D721Med (cell line): ENCODE data around the gene ALLC.

Experiments
- DNase-seq: peaks from one replicate; pipeline ENCODE4 v3.0.0; 2011; ENCODE audit warnings: low spot score; ENCODE audit not compliant: insufficient read length
- FAIRE-seq: peaks from 2 replicates; lab custom pipeline; 2011; peaks lifted over from hg19 to GRCh38; lab: Jason Lieb, UNC
- CTCF ChIP-seq: IDR thresholded peaks from 2 replicates; pipeline ENCODE4 v1.5.1; 2012; ENCODE audit warnings: mild to moderate bottlenecking, control low read depth; ENCODE audit not compliant: insufficient read depth; ENCODE audit errors: missing control alignments

The ALLC gene

DNA sequence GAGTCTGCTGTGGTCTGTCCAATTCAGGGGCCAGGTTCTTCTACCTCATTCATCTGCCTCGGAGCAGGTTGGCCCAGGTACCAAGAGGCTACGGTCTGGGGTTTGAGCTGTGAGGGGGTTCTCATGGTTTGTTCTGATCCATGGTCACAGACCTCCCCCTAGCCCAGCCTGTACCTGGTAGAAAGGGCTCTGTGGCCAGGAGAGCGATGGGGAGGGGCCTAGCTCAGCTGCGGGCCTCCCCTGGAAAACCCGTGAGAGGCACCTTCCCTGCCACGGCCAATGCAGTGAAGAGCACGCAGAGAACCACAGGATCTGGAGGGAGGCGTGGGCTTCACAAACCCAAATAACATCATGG lies 19.6 kb upstream of the ALLC start:
- DNase-seq (no peak), FAIRE-seq (no peak)
- TF ChIP-seq CTCF = no peak

DNA sequence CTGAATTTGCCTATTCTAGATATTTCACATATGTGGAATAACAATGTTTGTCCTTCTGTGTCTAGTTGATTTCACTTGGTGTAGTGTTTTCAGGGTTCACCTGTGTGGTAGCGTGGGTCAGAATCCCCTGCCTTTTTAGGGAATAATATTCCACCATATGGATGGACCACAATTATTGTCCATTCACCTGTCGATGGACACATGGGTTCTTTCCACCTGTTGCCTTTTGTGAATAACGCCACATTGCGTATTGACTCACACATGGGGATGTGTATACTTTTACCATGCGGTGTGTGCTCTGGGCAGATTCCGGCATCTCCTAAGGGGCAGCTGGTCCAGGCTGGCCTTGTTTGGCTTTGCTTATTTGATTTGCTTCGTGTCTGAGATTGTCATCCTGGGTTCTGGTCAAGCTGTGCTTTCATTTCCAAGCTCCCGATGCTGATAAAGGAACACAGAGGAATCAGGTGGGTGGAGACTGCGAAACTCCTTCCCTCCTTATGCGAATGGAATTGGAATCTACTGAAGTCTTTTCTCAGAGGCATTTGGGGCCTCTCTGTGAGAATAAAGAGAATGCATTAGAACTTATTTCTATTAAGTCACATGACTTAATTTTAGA lies 18.9 kb upstream of the ALLC start:
- FAIRE-seq (no peak), DNase-seq (no peak)
- no peak for TF ChIP-seq CTCF

DNA sequence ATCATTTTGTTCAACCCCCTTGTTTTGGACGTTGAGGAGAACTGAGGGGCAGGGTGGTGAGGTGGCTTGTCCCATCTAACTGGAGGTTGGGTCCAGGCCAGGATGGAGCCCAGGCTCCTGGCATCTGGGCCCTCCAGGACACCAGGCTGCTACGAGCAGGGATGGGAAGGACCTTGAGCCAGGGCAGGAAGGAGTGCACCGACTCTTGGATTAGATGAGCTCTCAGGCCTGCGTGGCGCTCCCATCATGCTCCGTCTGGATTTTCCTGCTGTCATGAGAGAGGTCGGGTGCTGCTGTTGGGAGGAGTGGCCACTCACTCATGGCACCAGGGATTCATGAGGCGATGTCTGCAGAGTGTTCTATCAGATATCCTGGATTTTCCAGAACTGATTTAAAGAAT lies 18.3 kb upstream of the ALLC start:
- FAIRE-seq (no peak), DNase-seq (no peak)
- TF ChIP-seq CTCF = no peak

DNA sequence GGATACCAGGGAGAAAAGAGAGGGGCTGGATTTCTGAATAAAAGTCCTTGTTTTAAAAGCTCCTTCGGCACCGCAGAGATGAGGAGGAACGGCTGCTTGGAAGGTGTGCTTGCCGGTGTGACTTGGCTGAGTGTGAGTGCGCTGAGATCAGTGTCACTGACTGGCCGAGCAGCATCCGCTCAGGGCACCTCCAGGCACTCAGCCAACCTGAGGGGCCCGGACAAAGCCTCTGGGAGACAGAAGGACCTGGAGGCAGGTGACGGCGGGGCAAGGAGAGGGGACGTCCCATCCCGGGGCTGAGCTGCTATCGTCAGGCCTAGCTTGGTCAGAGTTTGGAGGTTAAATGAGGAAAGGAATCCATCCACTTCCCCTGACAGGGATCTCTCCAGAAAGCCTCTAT lies 16.8 kb upstream of the ALLC start:
- DNase-seq = no peak
- TF ChIP-seq CTCF = no peak
- no peak for FAIRE-seq

- no peak for FAIRE-seq
- TF ChIP-seq CTCF = no peak
- no peak for DNase-seq
These were observed 16.1 kb upstream of the ALLC start for GRCh38 chr2:3641841-3642421.

- DNase-seq = no peak
- no peak for TF ChIP-seq CTCF
- FAIRE-seq = no peak
These were observed 15.3 kb upstream of the ALLC start for GRCh38 chr2:3642521-3643215.
